Stomach smooth muscle (tissue), 2 donors: ENCODE results near the gene ITGB7.

ENCODE experiments used
- H3K27ac ChIP-seq: one replicate; pipeline ENCODE4 v1.7.0; 2013; ENCODE audit warnings: mild to moderate bottlenecking, low read length, inconsistent platforms
- H3K27me3 ChIP-seq, 2 donors: one replicate each; pipeline ENCODE4 v1.7.0; 2013; ENCODE audit warnings: low read length in 2 of 2; ENCODE audit not compliant: insufficient read depth in 2 of 2, control insufficient read depth in 1 of 2
- H3K36me3 ChIP-seq, 2 donors: one replicate each; pipeline ENCODE4 v1.7.0; 2013; ENCODE audit warnings: low read length in 2 of 2; ENCODE audit not compliant: control insufficient read depth in 2 of 2, insufficient read depth in 2 of 2
- H3K4me1 ChIP-seq: one replicate; pipeline ENCODE4 v1.7.0; 2013; ENCODE audit warnings: low read length; ENCODE audit not compliant: control insufficient read depth, insufficient read depth
- H3K4me3 ChIP-seq, 2 donors: one replicate each; pipeline ENCODE4 v1.7.0; 2013; ENCODE audit warnings: low read length in 2 of 2
- H3K9ac ChIP-seq, 2 donors: one replicate each; pipeline ENCODE4 v1.7.0; 2013; ENCODE audit warnings: low read length in 2 of 2, mild to moderate bottlenecking in 1 of 2
- H3K9me3 ChIP-seq, 2 donors: one replicate each; pipeline ENCODE4 v1.7.0; 2013; ENCODE audit warnings: low read length in 2 of 2; ENCODE audit not compliant: control insufficient read depth in 2 of 2
- donor health status: healthy.
- donor health status: Pancreatic carcinoma.

Gene ITGB7

GRCh38 chr12:53215497-53215896 is 8.4 kb upstream of the ITGB7 start:
- H3K9ac ChIP-seq = no peak overlapping the region
- peak overlapping the region; percentile 24 for H3K27ac ChIP-seq
- H3K4me1 ChIP-seq = peaks cover 56% of the 10 kb centered on the region
- H3K27me3 ChIP-seq = no peaks in the 10 kb centered on the region
- no peak overlapping the region for H3K4me3 ChIP-seq
- H3K9me3 ChIP-seq = no peaks in the 10 kb centered on the region
- peaks cover 41 to 46% of the 10 kb centered on the region in 2 donors for H3K36me3 ChIP-seq

GRCh38 chr12:53214687-53215455 is 7.8 kb upstream of the ITGB7 start:
- Histone ChIP-seq H3K27ac (peak overlapping the region; percentile 24), H3K4me1 (peaks cover 53% of the 10 kb centered on the region), H3K4me3 (no peak overlapping the region), H3K9ac (no peak overlapping the region), H3K36me3 (peaks cover 45 to 49% of the 10 kb centered on the region in 2 donors), H3K27me3 (no peaks in the 10 kb centered on the region), H3K9me3 (no peaks in the 10 kb centered on the region)

GRCh38 chr12:53214221-53214620 is 7.2 kb upstream of the ITGB7 start:
- H3K4me3 ChIP-seq = no peak overlapping the region
- H3K36me3 ChIP-seq = peaks cover 45 to 49% of the 10 kb centered on the region in 2 donors

GRCh38 chr12:53213348-53213747 is 6.3 kb upstream of the ITGB7 start:
- H3K4me1 ChIP-seq = peaks cover 52% of the 10 kb centered on the region
- no peaks in the 10 kb centered on the region for H3K9me3 ChIP-seq
- no peak overlapping the region for H3K27ac ChIP-seq
- H3K36me3 ChIP-seq = peaks cover 45 to 49% of the 10 kb centered on the region in 2 donors
- H3K27me3 ChIP-seq = no peaks in the 10 kb centered on the region
- H3K9ac ChIP-seq = no peak overlapping the region
- peak overlapping the region in 1 of 2 donors; percentile 8 for H3K4me3 ChIP-seq

More at GRCh38 chr12:53214221-53214620, 7.2 kb upstream of the ITGB7 start:
- Histone ChIP-seq H3K27me3 (no peaks in the 10 kb centered on the region), H3K9ac (no peak overlapping the region), H3K9me3 (no peaks in the 10 kb centered on the region), H3K27ac (no peak overlapping the region), H3K4me1 (peaks cover 50% of the 10 kb centered on the region)

GRCh38 chr12:53212931-53213330 is 5.9 kb upstream of the ITGB7 start:
- Histone ChIP-seq H3K9me3 (no peaks in the 10 kb centered on the region), H3K4me3 (no peak overlapping the region), H3K27ac (no peak overlapping the region), H3K4me1 (peaks cover 50% of the 10 kb centered on the region), H3K36me3 (peaks cover 45 to 49% of the 10 kb centered on the region in 2 donors), H3K27me3 (no peaks in the 10 kb centered on the region), H3K9ac (no peak overlapping the region)

GRCh38 chr12:53211476-53212381 is 4.7 kb upstream of the ITGB7 start:
- Histone ChIP-seq H3K9me3 (no peaks in the 10 kb centered on the region), H3K4me3 (no peak overlapping the region), H3K4me1 (peaks cover 41% of the 10 kb centered on the region), H3K27ac (no peak overlapping the region), H3K27me3 (no peaks in the 10 kb centered on the region), H3K36me3 (peaks cover 45 to 49% of the 10 kb centered on the region in 2 donors), H3K9ac (no peak overlapping the region)

GRCh38 chr12:53210843-53211242 is 3.8 kb upstream of the ITGB7 start:
- Histone ChIP-seq H3K36me3 (peaks cover 43 to 49% of the 10 kb centered on the region in 2 donors), H3K4me1 (peaks cover 33% of the 10 kb centered on the region), H3K9me3 (no peaks in the 10 kb centered on the region), H3K4me3 (no peak overlapping the region), H3K9ac (no peak overlapping the region), H3K27me3 (no peaks in the 10 kb centered on the region), H3K27ac (no peak overlapping the region)

GRCh38 chr12:53208877-53209463 is 1.9 kb upstream of the ITGB7 start:
- Histone ChIP-seq H3K4me1 (peaks cover 16% of the 10 kb centered on the region), H3K27me3 (no peaks in the 10 kb centered on the region), H3K27ac (no peak overlapping the region), H3K9me3 (no peaks in the 10 kb centered on the region), H3K9ac (no peak overlapping the region), H3K4me3 (no peak overlapping the region), H3K36me3 (peaks cover 31 to 36% of the 10 kb centered on the region in 2 donors)

- Histone ChIP-seq H3K36me3 (peaks cover 26 to 31% of the 10 kb centered on the region in 2 donors), H3K4me3 (no peak overlapping the region), H3K4me1 (peaks cover 11% of the 10 kb centered on the region), H3K9me3 (no peaks in the 10 kb centered on the region), H3K9ac (no peak overlapping the region), H3K27ac (no peak overlapping the region), H3K27me3 (no peaks in the 10 kb centered on the region)
Observed at GRCh38 chr12:53208435-53208834, 1.4 kb upstream of the ITGB7 start.

- Histone ChIP-seq H3K4me1 (peaks cover 9% of the 10 kb centered on the region), H3K9ac (no peak overlapping the region)
Observed at GRCh38 chr12:53205747-53206419, 1.2 kb downstream of the ITGB7 start.

More at GRCh38 chr12:53205747-53206419, 1.2 kb downstream of the ITGB7 start:
- Histone ChIP-seq H3K4me3 (no peak overlapping the region), H3K27ac (no peak overlapping the region), H3K36me3 (peaks cover 6 to 7% of the 10 kb centered on the region in 2 donors), H3K9me3 (no peaks in the 10 kb centered on the region), H3K27me3 (no peaks in the 10 kb centered on the region)
